ENCODE results near the gene CACYBP. TPM values are rescaled to one million over a fixed set of nuclear protein-coding genes. Genes with fewer than 3 reads are reported as not detected.

CACYBP gene
- total and polyA plus RNA-seq, 2 donors from 2014 or later = 49.7 to 97.4 TPM

DNA sequence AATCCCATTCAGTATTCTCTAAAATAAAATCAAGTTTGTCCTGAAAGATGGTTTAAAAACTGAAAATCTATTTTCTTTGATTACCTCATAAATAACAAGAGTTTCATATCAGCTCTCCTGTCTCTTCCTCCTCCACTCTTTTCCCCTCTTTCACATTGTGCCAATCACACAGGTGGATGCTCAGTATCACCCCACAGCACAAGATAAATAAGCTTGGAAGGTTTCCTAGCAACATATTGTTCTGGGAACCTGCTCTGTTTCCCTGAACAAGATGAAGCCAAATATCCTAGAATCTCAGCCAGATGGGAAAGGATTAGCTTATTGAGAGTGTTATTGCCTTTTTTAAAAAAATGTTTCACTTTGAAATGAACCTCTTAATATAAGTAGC lies 45.7 kb upstream of the CACYBP start:
- intact Hi-C loops (cut with DNase I) = no loop called here
- TF ChIP-seq, protein P1, sequence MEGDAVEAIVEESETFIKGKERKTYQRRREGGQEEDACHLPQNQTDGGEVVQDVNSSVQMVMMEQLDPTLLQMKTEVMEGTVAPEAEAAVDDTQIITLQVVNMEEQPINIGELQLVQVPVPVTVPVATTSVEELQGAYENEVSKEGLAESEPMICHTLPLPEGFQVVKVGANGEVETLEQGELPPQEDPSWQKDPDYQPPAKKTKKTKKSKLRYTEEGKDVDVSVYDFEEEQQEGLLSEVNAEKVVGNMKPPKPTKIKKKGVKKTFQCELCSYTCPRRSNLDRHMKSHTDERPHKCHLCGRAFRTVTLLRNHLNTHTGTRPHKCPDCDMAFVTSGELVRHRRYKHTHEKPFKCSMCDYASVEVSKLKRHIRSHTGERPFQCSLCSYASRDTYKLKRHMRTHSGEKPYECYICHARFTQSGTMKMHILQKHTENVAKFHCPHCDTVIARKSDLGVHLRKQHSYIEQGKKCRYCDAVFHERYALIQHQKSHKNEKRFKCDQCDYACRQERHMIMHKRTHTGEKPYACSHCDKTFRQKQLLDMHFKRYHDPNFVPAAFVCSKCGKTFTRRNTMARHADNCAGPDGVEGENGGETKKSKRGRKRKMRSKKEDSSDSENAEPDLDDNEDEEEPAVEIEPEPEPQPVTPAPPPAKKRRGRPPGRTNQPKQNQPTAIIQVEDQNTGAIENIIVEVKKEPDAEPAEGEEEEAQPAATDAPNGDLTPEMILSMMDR (IDR thresholded peaks at IDR 0.05; ENCODE audit: borderline replicate concordance, extremely low read depth, insufficient read depth) = no peak
- H3K4me3 ChIP-seq (ENCODE audit: low read length in 3 of 3) = no peak overlapping the region
- no peak overlapping the region for H3K9ac ChIP-seq (ENCODE audit: low read length in 3 of 3)
- H3K9me3 ChIP-seq (ENCODE audit: control insufficient read depth in 2 of 3, insufficient read depth in 1 of 3, low read length in 3 of 3) = no peaks in the 10 kb centered on the region
- FAIRE-seq = no peak
- no peak for DNase-seq
- no peaks in the 10 kb centered on the region for H3K27me3 ChIP-seq (ENCODE audit: control insufficient read depth, insufficient read depth, low read length)
- H3K27ac ChIP-seq (ENCODE audit: low read depth in 2 of 2, low read length in 2 of 2) = no peak overlapping the region
- H3K4me1 ChIP-seq (ENCODE audit: control insufficient read depth in 2 of 3, insufficient read depth in 2 of 3, low read depth in 1 of 3, low read length in 3 of 3) = peaks cover 0 to 8% (median 3%) of the 10 kb centered on the region in 3 donors
- H3K36me3 ChIP-seq (ENCODE audit: control insufficient read depth in 2 of 3, insufficient read depth in 3 of 3, low read length in 3 of 3) = no peaks in the 10 kb centered on the region

DNA sequence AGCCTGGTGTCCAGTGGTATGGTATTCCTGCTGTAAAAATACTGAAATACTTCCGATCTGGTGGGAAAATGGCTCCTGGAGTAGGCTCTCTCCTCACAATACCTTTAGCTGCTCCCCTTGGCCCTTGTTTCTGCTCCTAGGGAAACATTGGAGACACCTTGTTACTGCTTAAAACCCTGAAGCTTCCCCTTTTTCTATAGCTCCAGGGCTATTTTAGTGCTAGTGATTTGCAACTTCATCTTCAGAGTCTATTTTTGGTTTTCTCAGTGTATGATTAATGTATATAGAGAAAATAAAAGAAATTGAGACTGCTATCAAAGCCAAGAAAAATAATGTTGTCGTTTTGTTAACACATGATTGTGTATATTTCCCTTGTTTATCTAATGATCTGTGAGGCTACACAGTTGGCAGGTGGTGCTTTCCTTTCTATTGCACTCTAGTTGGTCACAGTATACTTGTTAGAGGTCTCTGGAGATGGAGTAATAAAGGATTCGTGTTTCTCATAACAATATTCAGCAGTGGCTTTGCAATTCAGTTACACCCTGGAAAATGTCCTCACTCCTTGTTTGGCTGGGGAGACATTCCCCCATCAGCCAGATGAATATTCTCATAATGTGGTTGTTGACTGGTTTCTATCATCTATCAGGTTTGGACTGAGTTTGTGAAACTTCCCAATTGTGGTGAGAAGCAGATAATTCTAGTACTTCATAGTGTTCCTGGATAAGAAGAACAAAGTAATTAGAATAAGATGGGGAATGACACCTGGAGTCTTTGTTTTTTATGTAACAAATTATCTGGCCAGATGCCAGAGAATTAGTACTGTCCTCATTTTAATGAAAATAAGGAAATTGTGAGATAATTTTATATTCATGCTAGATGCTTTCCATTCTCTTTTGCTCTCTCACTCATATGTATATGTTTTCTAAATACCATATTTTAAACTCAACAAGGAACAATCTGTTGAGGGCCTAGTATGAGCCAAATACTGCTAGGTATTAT lies 44.8 kb upstream of the CACYBP start:
- no peak overlapping the region for H3K4me3 ChIP-seq (ENCODE audit: low read length in 3 of 3)
- DNase-seq (no peak), FAIRE-seq (no peak)
- TF ChIP-seq, protein P1 (IDR thresholded peaks at IDR 0.05; ENCODE audit: borderline replicate concordance, extremely low read depth, insufficient read depth) = no peak
- no peak overlapping the region for H3K9ac ChIP-seq (ENCODE audit: low read length in 3 of 3)
- no peaks in the 10 kb centered on the region for H3K9me3 ChIP-seq (ENCODE audit: control insufficient read depth in 2 of 3, insufficient read depth in 1 of 3, low read length in 3 of 3)
- no peaks in the 10 kb centered on the region for H3K27me3 ChIP-seq (ENCODE audit: control insufficient read depth, insufficient read depth, low read length)
- peaks cover 0 to 5% (median 3%) of the 10 kb centered on the region in 3 donors for H3K4me1 ChIP-seq (ENCODE audit: control insufficient read depth in 2 of 3, insufficient read depth in 2 of 3, low read depth in 1 of 3, low read length in 3 of 3)
- H3K36me3 ChIP-seq (ENCODE audit: control insufficient read depth in 2 of 3, insufficient read depth in 3 of 3, low read length in 3 of 3) = no peaks in the 10 kb centered on the region
- no peak overlapping the region for H3K27ac ChIP-seq (ENCODE audit: low read depth in 2 of 2, low read length in 2 of 2)
- intact Hi-C loops (cut with DNase I) = no loop called here

DNA sequence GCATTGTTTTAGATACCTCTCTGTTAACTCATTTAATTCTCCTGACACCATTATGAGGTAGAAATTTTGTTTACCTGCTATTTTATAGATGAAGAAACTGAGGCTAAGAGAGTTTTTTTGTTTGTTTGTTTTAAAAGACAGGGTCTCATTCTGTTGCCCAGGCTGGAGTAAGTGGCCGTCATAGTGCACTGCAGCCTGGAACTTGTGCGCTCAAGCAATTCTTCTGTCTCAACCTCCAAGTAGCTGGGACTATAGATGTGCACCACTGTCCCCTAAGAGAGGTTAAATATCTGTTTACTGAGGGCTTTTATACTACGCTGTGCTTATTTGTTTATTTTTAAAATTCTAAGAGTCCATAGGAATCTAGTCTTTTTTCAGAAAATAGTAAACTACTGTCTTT lies 43.7 kb upstream of the CACYBP start:
- Histone ChIP-seq H3K27ac (ENCODE audit: low read depth in 2 of 2, low read length in 2 of 2) (no peak overlapping the region), H3K9me3 (ENCODE audit: control insufficient read depth in 2 of 3, insufficient read depth in 1 of 3, low read length in 3 of 3) (no peaks in the 10 kb centered on the region), H3K4me1 (ENCODE audit: control insufficient read depth in 2 of 3, insufficient read depth in 2 of 3, low read depth in 1 of 3, low read length in 3 of 3) (peaks cover 0 to 3% (median 0%) of the 10 kb centered on the region in 3 donors), H3K36me3 (ENCODE audit: control insufficient read depth in 2 of 3, insufficient read depth in 3 of 3, low read length in 3 of 3) (no peaks in the 10 kb centered on the region), H3K4me3 (ENCODE audit: low read length in 3 of 3) (no peak overlapping the region), H3K9ac (ENCODE audit: low read length in 3 of 3) (no peak overlapping the region), H3K27me3 (ENCODE audit: control insufficient read depth, insufficient read depth, low read length) (no peaks in the 10 kb centered on the region)
- TF ChIP-seq, protein P1 (IDR thresholded peaks at IDR 0.05; ENCODE audit: borderline replicate concordance, extremely low read depth, insufficient read depth) = no peak
- DNase-seq = no peak
- no peak for FAIRE-seq
- intact Hi-C loops (cut with DNase I) = no loop called here
